Measurements from ENCODE around the gene SREK1.
"Not testable (repeated sequence)": the region's sequence is repeated elsewhere in the genome, so short reads cannot be mapped to it uniquely, and the experiment has no call there.

Gene SREK1

DNA sequence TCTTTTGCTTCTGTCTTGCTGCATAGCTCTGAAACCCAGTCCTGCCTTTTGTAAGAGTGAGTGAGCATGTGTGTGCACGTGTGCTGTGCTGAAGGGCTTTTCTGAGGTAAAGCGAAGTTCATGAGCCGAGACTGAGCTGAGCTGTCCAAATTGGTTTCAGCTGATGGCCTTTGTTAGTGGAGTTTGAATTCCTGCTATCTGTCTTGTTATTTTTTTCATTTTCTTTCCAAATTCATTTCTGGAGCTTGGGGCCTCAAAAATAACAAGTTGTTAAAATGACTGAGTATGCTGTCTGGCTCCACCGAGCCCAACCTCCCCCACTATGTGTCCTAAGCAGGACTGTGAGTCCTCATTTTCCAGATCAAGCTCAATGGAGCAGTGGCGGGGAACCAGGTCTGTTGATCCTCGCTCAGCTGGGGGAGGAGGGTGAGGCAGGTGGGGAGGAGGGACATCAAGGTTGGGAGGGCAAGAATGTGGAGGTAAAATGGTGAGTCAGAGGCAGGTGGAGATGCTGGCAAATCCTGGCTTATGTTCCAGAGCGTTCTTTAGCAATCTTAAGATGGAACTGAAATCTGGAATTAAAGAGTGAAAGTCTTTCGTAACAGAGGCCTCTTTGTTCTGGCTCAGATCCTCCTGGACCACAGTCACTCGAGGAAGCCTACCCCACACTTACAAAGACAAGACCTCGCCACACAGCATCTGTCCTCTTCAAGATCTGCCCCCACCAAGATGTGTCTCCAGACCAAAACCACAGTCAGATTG, 63.9 kb downstream of the SREK1 start:
- intact Hi-C loops (cut with DNase I), result no loop called here
- no peak for DNase-seq

DNA sequence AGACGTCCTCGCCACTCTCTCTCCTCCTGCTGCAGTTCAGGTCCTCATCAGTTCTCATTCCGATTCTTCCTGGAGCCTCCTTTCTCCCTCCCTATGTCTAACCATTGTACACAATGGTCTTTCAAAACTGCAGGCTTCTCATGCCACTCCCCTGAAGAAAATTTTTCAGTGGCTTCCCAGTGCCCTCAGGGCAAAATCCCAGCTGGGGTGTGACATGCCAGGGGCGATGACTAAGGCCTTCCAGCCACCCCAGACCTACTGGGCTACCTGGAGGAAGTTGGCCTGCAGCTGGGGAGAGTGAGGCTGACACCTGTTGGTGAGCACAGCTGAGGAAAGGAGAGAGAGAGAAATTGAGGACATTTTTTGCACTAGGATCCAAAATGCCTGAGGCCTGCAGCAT, 65.2 kb downstream of the SREK1 start:
- DNase-seq, result no peak
- intact Hi-C loops (cut with DNase I), result no loop called here

DNA sequence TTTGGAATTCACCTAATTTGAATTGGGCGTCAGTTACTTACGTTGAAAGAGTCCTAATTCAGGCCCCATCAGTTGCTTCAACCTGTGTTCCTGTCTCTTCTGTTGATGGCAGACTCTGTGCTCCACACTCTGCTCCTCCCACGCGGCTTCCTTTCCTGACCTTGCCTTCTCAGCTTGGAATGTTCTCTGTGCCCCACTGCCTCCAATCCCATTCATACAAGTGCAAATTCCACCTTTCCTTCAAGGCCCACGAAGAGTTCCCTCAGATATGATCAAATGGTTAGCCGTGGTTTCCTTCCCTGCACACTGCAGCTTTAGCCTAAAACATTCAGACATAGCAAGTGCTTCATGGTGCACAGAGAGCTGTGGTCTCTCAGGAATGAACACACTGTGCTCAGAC, 65.7 kb downstream of the SREK1 start:
- DNase-seq, result no peak
- intact Hi-C loops (cut with DNase I), result no loop called here

DNA sequence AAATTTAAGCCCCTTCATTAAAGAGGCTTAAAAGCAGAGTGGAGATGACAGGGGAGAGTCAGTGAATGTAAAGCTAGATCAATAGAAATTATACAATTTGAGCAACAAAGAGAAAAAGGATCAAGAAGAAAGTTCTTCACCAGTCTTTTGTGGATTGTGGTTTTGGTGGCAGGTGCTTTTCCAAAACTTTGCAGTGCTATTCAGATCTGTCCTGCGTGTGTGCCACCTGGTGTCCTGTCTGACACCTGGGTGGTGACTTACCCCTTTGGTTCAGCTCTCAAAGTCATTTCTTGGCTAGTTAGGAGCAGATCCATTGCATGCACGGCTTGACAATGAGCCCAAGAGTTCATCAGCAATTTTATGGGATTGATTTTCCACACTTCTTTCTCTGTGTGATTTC, 69.4 kb downstream of the SREK1 start:
- intact Hi-C loops (cut with DNase I), result no loop called here
- DNase-seq, result no peak

GRCh38 chr5:66222455-66222854, 78.4 kb downstream of the SREK1 start:
- intact Hi-C loops (cut with DNase I), result no loop called here
- DNase-seq, result no peak

- intact Hi-C loops (cut with DNase I), result not testable (repeated sequence)
These were observed 78.8 kb downstream of the SREK1 start for GRCh38 chr5:66222896-66223295.

GRCh38 chr5:66223637-66224036, 79.5 kb downstream of the SREK1 start:
- intact Hi-C loops (cut with DNase I), result no loop called here
- peak in 39 of 42 donors; percentile 16 to 88 (median 55) for DNase-seq

More at GRCh38 chr5:66222896-66223295, 78.8 kb downstream of the SREK1 start:
- not testable (repeated sequence) for DNase-seq

DNA sequence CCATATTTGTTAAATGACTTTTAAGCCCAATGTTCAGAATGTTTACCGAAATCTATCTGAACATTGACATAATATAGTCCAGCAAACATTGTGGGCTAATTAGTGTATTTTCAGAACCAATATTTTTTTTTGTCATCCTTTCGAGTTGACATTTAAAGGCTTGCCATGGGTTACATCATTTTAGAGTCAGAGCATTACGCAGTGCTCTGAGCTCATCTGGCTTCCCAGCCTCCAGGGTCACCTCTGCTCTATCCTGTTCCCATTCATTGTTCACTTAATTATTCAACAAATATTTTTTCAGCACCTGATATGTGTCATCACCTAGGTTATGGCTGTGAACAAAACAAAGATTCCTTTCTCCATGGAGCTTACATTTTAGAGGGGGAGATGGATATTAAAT, 80.2 kb downstream of the SREK1 start:
- no peak for DNase-seq
- intact Hi-C loops (cut with DNase I), result no loop called here

GRCh38 chr5:66224773-66225553, 80.9 kb downstream of the SREK1 start:
- intact Hi-C loops (cut with DNase I), result no loop called here
- no peak for DNase-seq

GRCh38 chr5:66230551-66230950, 86.5 kb downstream of the SREK1 start:
- DNase-seq, result no peak
- intact Hi-C loops (cut with DNase I), result no loop called here

DNA sequence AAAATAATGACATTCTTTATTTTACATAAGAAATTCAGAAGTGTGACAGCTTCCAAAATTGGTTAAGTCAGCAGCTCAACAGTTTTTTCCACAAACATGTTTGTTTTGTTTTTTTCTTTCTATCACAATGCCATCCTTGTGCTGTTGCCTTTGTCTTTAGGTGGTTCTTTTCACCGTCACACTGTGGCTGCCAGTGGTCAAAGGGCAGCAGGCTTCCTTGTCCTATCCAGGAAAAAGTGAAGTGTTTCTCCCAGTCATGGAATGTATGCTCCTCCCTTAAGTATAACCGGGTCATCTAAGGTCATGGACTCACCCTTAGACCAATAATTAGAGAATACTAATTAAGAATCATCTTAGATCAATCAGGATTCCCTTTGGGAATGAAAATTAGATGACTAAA, 87.4 kb downstream of the SREK1 start:
- intact Hi-C loops (cut with DNase I), result no loop called here

DNA sequence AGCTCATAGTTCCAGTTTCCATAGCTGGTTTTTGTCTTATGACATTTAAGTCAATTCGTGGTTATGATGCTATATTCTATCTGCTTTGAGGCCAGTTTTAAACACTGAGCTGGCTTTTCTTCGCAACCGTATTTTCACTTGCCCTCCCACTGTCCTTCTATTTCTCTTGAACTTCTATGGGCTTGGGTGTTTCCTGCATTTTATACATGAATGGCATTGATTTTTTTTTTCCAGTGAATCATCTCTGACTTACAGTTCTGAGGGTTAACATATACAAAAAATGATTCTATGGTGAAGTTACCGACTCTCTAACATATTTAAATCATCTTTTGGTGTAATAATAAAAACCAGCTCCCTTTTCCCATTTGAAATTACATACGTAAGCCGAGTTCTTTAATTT, 88.2 kb downstream of the SREK1 start:
- intact Hi-C loops (cut with DNase I), result no loop called here
- no peak for DNase-seq

More for the DNA sequence above, 87.4 kb downstream of the SREK1 start:
- no peak for DNase-seq

DNA sequence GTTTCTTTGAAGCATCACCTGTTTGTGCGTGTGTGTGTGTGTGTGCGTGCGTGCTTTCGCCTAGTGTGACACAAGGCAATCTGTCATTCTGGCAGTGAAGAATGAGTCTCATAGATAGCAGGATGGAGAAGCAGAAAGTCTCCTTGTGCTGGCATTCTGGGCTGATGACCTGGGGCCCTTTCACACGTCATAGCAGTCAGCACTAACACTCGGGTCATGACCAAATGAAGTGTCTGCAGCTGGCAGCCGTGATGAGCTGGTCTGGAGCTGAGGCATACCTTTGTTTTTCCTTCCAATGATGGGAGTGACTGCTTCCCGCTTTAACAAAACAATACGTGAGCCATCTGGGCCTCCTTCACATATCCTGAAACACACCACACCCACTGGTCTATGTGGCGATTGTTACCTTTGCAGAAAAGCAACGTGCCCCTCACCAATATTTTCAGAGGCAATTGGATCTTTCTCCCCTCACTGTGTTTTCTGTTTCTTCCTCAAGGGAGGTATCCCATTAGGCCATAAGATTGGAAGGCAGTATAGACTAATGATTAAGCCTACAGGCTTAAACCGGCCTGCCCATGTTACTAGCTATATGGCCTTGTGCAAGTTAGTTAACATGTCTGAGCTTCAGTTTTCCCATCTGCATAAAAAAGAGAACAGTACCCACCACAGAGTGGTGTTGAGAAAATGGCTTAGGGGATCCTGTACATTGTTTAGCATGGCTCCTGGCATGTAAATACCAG, 88.8 kb downstream of the SREK1 start:
- no peak for DNase-seq
- intact Hi-C loops (cut with DNase I), result no loop called here

Measured in head of caudate nucleus (tissue), 42 donors.